Right renal cortex interstitium (tissue), 3 donors: Measurements from ENCODE around the gene CD19. TPM values are rescaled to one million over a fixed set of nuclear protein-coding genes. Genes with fewer than 3 reads are reported as not detected.
"Not testable (repeated sequence)": the region's sequence is repeated elsewhere in the genome, so short reads cannot be mapped to it uniquely, and the experiment has no call there.

Experiments used
- DNase-seq, 3 donors: peaks; one replicate each; pipeline ENCODE4 v3.0.0-alpha.2; 2013; ENCODE audit warnings: low read depth in 3 of 3, low spot score in 2 of 3
- polyA plus RNA-seq, 3 donors: library from polyadenylated mRNA; unstranded; fragments of 120-200 nt; gene quantifications; one replicate each; pipeline ENCODE4 v1.2.1, GENCODE V29; 2013; ENCODE audit not compliant: insufficient read length in 3 of 3

The CD19 gene
- polyA plus RNA-seq, 3 donors = 2.9 to 3.4 (median 3.2) TPM

- not testable (repeated sequence) for DNase-seq
Measured at GRCh38 chr16:28980330-28980729, 48.6 kb downstream of the CD19 start.

GRCh38 chr16:28980929-28981328, 49.2 kb downstream of the CD19 start:
- no peak for DNase-seq

- DNase-seq = no peak
Measured at GRCh38 chr16:28981517-28981916, 49.7 kb downstream of the CD19 start.

GRCh38 chr16:28982418-28982817, 50.6 kb downstream of the CD19 start:
- no peak for DNase-seq

- DNase-seq = no peak
Measured at GRCh38 chr16:28982949-28983348, 51.2 kb downstream of the CD19 start.

GRCh38 chr16:28983644-28984043, 51.9 kb downstream of the CD19 start:
- no peak for DNase-seq

- DNase-seq = no peak
Measured at GRCh38 chr16:28984091-28984490, 52.3 kb downstream of the CD19 start.

- no peak for DNase-seq
Measured at GRCh38 chr16:28984619-28985135, 52.9 kb downstream of the CD19 start, which contains the start of gene LAT. LAT (plus strand) TSS chr16:28985052; CDS start chr16:28985418, 366 bp downstream.

- no peak for DNase-seq
Measured at GRCh38 chr16:28985211-28986041, 53.7 kb downstream of the CD19 start.

GRCh38 chr16:28986046-28986445, 54.3 kb downstream of the CD19 start:
- no peak for DNase-seq

- no peak for DNase-seq
Measured at GRCh38 chr16:28986492-28986891, 54.7 kb downstream of the CD19 start.

- no peak for DNase-seq
Measured at GRCh38 chr16:28987170-28987853, 55.5 kb downstream of the CD19 start.

Other genes starting within 250 kb of the CD19 start
- gene EIF3C, start 220.5 kb upstream of the CD19 start, polyA plus RNA-seq = 100 to 1,000 TPM; 654 to 679 (median 669) TPM
- 1 to 10 TPM; 1.1 to 1.8 (median 1.7) TPM for gene NPIPB9, start 180.2 kb upstream of the CD19 start, polyA plus RNA-seq
- gene ATXN2L, start 109.0 kb upstream of the CD19 start, polyA plus RNA-seq = 10 to 100 TPM; 68.6 to 81.2 (median 70.8) TPM
- 100 to 1,000 TPM; 185 to 220 (median 204) TPM for gene TUFM, start 85.6 kb upstream of the CD19 start, polyA plus RNA-seq
- 10 to 100 TPM; 47.2 to 50.5 (median 48.6) TPM for gene SH2B1, start 68.1 kb upstream of the CD19 start, polyA plus RNA-seq
- 1 to 10 TPM; 2.2 to 3.9 (median 2.9) TPM for gene ATP2A1, start 53.5 kb upstream of the CD19 start, polyA plus RNA-seq
- gene RABEP2, start 6.7 kb upstream of the CD19 start, polyA plus RNA-seq = 10 to 100 TPM; 14.0 to 18.3 (median 17.5) TPM
- gene NFATC2IP, start 19.0 kb downstream of the CD19 start, polyA plus RNA-seq = 10 to 100 TPM; 29.3 to 34.2 (median 29.9) TPM
- 10 to 100 TPM; 33.8 to 39.7 (median 36.7) TPM for gene SPNS1, start 42.8 kb downstream of the CD19 start, polyA plus RNA-seq
- 1 to 10 TPM; 4.6 to 5.9 (median 4.8) TPM for gene LAT, start 53.1 kb downstream of the CD19 start, polyA plus RNA-seq